GM19452 (cell line): ENCODE measurements around the gene ZNF232.
"Not testable (repeated sequence)": the region's sequence is repeated elsewhere in the genome, so short reads cannot be mapped to it uniquely, and the experiment has no call there.

Experiments used
- ATAC-seq: cut with Tn5 transposase; IDR thresholded peaks from one replicate; pipeline ENCODE4 v1.9.1; 2021; ENCODE audit not compliant: unreplicated experiment

Gene ZNF232

DNA sequence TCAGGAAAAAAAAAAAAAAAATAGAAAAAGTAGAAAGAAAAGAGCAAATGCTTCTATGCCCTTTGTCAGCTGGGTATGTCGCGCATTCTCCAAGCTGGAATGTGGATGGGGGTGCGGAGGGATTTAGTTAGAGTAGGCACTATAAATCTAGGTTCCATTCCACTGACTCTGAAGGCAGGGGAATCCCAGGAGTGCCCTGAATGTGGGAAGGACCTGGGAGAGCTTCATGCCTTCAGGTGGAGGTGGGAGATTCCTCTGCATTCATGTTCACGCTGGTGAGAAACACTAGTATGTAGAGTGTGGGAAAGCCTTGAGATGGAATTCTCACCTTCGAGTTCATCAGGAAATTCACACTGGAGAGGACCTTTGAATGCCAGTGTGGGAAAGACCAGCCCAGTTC lies 12.4 kb downstream of the ZNF232 start:
- no peak for ATAC-seq

DNA sequence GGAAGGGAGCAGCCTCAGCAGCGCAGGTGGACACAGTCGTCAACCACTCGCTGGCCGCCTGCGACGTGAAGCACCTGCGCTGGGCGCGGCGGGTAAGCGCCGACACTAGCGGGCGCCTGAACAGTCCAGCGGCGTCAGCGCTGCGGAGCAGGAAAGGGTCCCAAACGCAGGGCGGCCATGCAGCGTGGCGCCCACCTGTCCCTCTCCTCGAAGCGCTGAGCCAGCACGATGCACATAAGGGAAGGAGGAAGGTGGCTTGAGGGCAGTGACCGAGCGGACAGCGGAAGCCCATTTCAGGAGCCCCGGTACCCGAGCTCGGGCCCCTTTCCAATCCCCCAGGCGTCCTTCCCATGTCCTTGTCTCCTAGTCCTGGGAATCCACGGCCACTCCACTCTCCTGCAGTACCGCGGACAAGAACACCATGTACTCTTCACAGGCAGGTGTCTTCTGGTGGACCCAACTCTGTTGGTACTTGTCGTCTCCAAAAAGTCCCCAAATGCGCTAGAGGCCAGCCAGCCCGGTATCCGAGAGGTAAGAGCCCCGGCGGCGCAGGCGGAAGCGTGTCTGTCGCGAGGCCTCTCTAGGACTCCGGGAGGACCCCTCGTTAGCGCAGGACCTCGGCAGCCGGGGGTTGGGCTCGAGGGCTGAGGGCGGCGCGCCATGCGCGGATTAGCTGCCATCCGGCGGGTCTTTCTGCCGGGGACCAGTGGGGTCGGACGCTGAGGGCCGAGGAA lies 14.4 kb downstream of the ZNF232 start:
- ATAC-seq: no peak

- ATAC-seq: no peak
Observed at GRCh38 chr17:5096731-5097100, 15.0 kb downstream of the ZNF232 start.

DNA sequence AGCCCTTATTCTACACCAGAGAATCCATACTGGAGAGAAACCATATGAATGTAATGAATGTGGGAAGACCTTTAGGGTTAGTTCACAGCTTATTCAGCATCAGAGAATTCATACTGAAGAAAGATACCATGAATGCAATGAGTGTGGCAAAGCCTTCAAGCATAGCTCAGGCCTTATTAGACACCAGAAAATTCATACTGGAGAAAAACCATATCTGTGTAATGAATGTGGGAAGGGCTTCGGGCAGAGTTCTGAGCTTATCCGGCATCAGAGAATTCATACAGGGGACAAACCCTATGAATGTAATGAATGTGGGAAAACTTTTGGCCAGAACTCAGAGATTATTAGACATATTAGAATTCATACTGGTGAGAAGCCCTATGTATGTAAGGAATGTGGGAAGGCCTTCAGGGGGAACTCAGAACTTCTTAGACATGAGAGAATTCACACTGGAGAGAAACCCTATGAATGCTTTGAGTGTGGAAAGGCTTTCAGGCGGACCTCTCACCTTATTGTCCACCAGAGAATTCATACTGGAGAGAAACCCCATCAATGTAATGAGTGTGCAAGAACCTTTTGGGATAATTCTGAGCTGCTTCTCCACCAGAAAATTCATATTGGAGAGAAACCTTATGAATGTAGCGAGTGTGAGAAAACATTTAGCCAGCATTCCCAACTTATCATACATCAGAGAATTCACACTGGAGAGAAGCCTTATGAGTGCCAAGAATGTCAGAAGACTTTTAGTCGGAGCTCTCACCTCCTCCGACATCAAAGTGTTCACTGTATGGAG lies 19.3 kb downstream of the ZNF232 start:
- no peak for ATAC-seq

- no peak for ATAC-seq
Observed at GRCh38 chr17:5080591-5080990, 31.1 kb downstream of the ZNF232 start.

- ATAC-seq: peak; percentile 77
Observed at GRCh38 chr17:5078106-5079028, 33.3 kb downstream of the ZNF232 start, which contains the start of gene ZFP3. Gene ZFP3 (plus strand): TSS chr17:5078467. CDS start chr17:5091505, 13,038 bp downstream.

DNA sequence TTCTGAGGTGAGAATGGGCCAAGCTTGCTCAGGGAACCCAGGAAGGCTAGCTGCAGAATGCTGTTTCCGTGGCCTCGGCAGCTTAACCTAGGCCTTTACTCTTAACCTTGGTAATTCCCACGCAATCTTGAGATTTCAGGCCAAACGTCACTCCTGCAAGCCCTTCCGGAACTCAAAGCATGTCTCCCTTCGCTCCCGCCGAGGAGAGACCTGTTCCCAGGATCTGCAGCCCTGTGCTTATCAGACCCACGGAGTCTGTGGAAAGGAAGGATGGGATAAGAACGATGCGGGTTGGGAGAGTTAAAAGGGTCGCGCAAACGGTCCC lies 33.9 kb downstream of the ZNF232 start:
- ATAC-seq: peak; percentile 12

DNA sequence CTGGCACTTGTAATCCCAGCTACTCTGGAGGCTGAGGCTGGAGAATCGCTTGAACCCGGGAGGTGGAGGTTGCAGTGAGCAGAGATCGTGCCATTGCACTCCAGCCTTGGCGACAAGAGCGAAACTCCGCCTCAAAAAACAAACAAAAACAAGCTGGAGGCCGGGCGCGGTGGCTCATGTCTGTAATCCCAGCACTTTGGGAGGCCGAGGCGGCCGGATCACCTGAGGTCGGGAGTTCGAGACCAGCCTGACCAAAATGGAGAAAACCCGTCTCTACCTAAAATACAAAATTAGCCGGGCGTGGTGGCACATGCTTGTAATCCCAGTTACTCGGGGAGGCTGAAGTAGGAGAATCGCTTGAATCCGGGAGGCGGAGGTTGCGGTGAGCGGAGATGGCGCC lies 34.4 kb downstream of the ZNF232 start:
- not testable (repeated sequence) for ATAC-seq

DNA sequence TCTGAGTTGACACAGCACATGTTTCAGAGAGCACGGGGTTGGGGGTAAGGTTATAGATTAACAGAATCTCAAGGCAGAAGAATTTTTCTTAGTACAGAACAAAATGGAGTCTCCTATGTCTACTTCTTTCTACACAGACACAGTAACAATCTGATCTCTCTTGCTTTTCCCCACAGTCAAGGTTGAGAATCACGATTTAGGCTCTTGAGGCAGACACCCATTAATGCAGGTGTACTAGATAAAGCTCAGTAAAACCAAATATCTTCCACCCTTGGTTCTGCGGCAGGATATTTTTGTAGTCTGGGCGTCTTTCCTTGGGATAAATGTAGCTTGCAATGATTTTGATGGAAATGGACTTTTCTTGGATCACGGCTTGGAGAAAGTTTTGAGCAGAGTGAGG lies 36.2 kb downstream of the ZNF232 start:
- ATAC-seq: not testable (repeated sequence)

DNA sequence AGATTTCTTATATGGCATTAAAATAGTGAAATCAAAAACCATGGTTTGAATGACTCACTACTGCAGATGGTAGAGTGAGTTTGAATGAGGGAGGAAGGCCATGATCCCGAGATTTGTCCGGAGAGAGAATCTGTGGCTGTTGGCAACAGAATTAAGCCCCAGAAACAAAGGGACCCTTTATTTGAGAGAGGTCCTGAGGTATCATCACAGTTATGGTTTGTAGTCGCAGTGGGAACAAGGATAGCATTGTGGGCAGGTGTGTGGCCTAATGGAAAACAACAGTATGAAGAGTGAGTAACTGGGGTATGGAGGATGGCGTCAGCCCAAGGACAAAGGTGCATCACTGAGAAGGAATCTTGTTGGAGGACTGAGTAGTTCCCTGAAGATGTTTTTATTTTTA lies 42.0 kb downstream of the ZNF232 start:
- no peak for ATAC-seq

DNA sequence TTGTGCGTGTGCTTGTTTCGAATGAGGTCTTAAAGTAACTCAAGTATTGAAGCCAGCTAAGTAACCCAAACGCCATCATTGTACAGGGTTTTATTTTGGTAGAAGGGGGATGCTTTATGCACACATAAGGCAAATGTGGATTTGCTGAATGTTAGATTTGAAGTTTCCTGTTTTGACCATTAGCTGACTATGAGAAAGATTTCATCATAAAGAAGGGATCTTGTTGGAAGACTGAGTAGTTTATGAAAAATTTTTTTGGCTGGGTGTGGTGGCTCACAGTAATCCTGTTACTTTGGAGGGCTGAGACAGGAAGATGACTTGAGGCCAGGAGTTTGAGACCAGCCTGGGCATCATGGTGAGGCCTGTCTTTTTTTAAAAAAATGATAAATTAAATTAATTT lies 43.4 kb downstream of the ZNF232 start:
- ATAC-seq: no peak

DNA sequence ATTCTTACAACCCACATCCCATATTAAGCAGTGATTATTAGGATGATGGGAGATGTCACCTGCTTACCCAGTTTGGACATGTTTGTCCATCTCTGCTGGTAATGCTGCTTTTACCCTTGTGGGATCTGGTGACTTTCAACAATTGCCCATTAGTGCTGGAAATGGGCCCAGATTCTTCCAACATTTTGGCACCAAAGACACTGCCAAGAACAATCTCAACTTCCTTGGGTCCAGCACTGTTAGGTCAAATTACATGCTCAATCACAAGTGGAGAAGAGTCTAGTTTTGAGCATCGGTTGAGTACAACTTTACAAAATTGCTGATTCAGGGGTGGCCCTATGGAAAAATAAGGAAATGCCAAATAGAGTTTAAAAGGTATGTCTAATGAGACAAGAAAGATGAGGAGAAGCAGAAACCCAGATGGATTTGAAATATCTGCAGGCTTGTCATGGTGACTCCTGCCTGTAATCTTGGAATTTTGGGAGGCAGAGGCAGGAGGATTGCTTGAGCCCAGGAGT lies 46.4 kb downstream of the ZNF232 start:
- ATAC-seq: no peak
